Ascending aorta (tissue), 2 donors: ENCODE results near the gene RERG. TPM values are rescaled to one million over a fixed set of nuclear protein-coding genes. Genes with fewer than 3 reads are reported as not detected.

Experiments
- DNase-seq, 2 donors: peaks; one replicate each; pipeline ENCODE4 v3.0.0-alpha.2; 2019; ENCODE audit warnings: low spot score in 2 of 2
- H3K27ac ChIP-seq, 2 donors: fragments of 200-600 bp; sonication (generic); one replicate each; pipeline ENCODE4 v1.5.1; 2016 to 2017; ENCODE audit warnings: mild to moderate bottlenecking in 1 of 2
- H3K27me3 ChIP-seq: fragments of 200-600 bp; sonication (generic); one replicate; pipeline ENCODE4 v1.5.1; 2017
- H3K36me3 ChIP-seq, 2 donors: fragments of 200-600 bp; sonication (generic); one replicate each; pipeline ENCODE4 v1.5.1; 2016
- H3K4me1 ChIP-seq, 2 donors: fragments of 200-600 bp; sonication (generic); one replicate each; pipeline ENCODE4 v1.5.1; 2016 to 2017; ENCODE audit warnings: mild to moderate bottlenecking in 1 of 2
- H3K4me3 ChIP-seq, 2 donors: fragments of 200-600 bp; sonication (generic); one replicate each; pipeline ENCODE4 v1.5.1; 2016 to 2017; ENCODE audit warnings: mild to moderate bottlenecking in 1 of 2
- H3K9me3 ChIP-seq, 2 donors: fragments of 200-600 bp; sonication (generic); one replicate each; pipeline ENCODE4 v1.5.1; 2016
- CTCF ChIP-seq, 3 experiments: fragments of 200-600 bp in 2 of 3; fragments of 450-650 bp in 1 of 3; sonication (generic) in 2 of 3; IDR thresholded peaks; one replicate each; pipeline ENCODE4 v1.5.1; 2016 to 2019; ENCODE audit warnings: antibody characterized with exemption in 3 of 3, mild to moderate bottlenecking in 1 of 3, moderate library complexity in 1 of 3
- intact Hi-C: fragments of 100-400 bp; cut with DNase I; formaldehyde crosslinking; loops from one replicate; pipeline ENCODE4 v1.15.1; 2023
- total RNA-seq: library from RNA; depleted of rRNA; stranded (reverse); fragments of >200 nt; gene quantifications from one replicate; pipeline ENCODE4 v1.1.0, GENCODE V29; 2016

Gene RERG
- total RNA-seq, 1 donor from 2014 or later, result 55.7 TPM

- no peaks in the 10 kb centered on the region for H3K9me3 ChIP-seq
- no peak overlapping the region for H3K4me3 ChIP-seq
- peak overlapping the region; percentile 83 to 86 for H3K27ac ChIP-seq
- no peak for TF ChIP-seq CTCF (IDR thresholded peaks at IDR 0.05)
- no peaks in the 10 kb centered on the region for H3K36me3 ChIP-seq
- H3K27me3 ChIP-seq, result no peaks in the 10 kb centered on the region
- intact Hi-C loops, result no loop called here
- DNase-seq, result no peak
- peaks cover 0 to 27% of the 10 kb centered on the region in 2 donors for H3K4me1 ChIP-seq
These were observed 5.0 kb downstream of the RERG start for GRCh38 chr12:15216036-15216889.

DNA sequence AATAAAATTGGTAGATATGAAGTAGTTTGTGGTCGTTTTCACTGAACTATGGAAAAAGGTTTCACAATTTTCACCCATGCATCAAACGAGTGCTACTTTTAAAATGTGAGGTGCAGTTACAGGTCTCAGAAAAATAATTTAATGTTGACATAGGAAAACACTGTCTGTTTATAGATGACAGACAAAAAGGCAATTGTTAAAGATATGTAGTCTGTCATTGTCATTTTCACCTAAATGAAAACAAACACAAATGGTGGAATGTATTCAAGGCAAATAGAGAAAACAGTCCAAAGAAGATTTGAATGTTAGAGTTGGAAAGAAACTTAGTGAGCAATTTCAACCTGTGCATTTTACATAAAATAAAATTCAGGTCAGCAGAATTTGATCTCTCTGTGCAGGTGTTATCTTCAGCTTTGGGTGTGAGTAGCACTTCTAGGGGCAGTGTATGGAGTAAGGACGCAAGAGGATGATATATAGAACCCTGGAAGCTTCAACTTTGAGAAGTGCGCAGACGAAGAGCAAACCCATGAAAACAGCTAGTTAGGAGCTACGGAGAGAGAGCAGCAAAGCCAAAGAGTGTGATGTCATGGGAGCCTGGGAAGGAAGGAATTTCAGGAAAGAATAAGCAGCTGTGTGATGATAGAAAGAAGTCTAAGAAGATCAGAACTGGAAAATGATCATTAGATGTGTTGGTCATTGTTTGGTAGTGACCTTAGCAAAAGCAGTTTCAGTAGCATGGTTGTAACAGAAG, 6.2 kb downstream of the RERG start:
- no peaks in the 10 kb centered on the region for H3K9me3 ChIP-seq
- peak overlapping the region; percentile 10 to 12 for H3K4me3 ChIP-seq
- H3K27me3 ChIP-seq, result no peaks in the 10 kb centered on the region
- TF ChIP-seq CTCF (IDR thresholded peaks at IDR 0.05), result no peak
- no peak for DNase-seq
- intact Hi-C loops, result no loop called here
- peaks cover 0 to 33% of the 10 kb centered on the region in 2 donors for H3K4me1 ChIP-seq
- H3K27ac ChIP-seq, result peak overlapping the region; percentile 83 to 86
- no peaks in the 10 kb centered on the region for H3K36me3 ChIP-seq

GRCh38 chr12:15212930-15213329, 8.3 kb downstream of the RERG start:
- Histone ChIP-seq H3K9me3 (no peaks in the 10 kb centered on the region), H3K4me3 (no peak overlapping the region), H3K4me1 (peaks cover 7 to 45% of the 10 kb centered on the region in 2 donors), H3K36me3 (no peaks in the 10 kb centered on the region), H3K27ac (peak overlapping the region; percentile 83 to 86), H3K27me3 (no peaks in the 10 kb centered on the region)
- DNase-seq, result no peak
- no peak for TF ChIP-seq CTCF (IDR thresholded peaks at IDR 0.05)
- intact Hi-C loops, result no loop called here

GRCh38 chr12:15209782-15210181, 11.4 kb downstream of the RERG start:
- intact Hi-C loops, result loop anchor here (5.0 kb wide), 3 partner anchors 257 to 432 kb away; no protein-coding TSS in a partner anchor

More at GRCh38 chr12:15209782-15210181, 11.4 kb downstream of the RERG start:
- DNase-seq, result no peak
- H3K9me3 ChIP-seq, result no peaks in the 10 kb centered on the region
- H3K27me3 ChIP-seq, result no peaks in the 10 kb centered on the region
- no peak for TF ChIP-seq CTCF (IDR thresholded peaks at IDR 0.05)
- no peaks in the 10 kb centered on the region for H3K36me3 ChIP-seq
- H3K4me3 ChIP-seq, result no peak overlapping the region
- H3K4me1 ChIP-seq, result peaks cover 11 to 62% of the 10 kb centered on the region in 2 donors
- peak overlapping the region; percentile 86 to 87 for H3K27ac ChIP-seq
